GM13977 (cell line): ENCODE measurements around the gene FGGY.

Experiments
- DNase-seq: peaks from one replicate; pipeline ENCODE4 v3.0.0; 2012; ENCODE audit warnings: low spot score
- in situ Hi-C: fragments of 300-500 bp; cut with MboI; formaldehyde crosslinking; loops from one replicate; pipeline ENCODE4 v1.12.0; 2022; ENCODE audit warnings: low sequenced_read_pairs, low pct_unique_long_range_greater_than_20kb, mixed read lengths, inconsistent platforms; ENCODE audit not compliant: unreplicated experiment
- TF ChIP-seq, protein P1 (sequence below): IDR thresholded peaks from 2 replicates; pipeline ENCODE4 v1.5.1; 2012; ENCODE audit warnings: mild to moderate bottlenecking, control low read depth; ENCODE audit not compliant: insufficient read depth; ENCODE audit errors: extremely low read depth, missing control alignments

Gene FGGY

DNA sequence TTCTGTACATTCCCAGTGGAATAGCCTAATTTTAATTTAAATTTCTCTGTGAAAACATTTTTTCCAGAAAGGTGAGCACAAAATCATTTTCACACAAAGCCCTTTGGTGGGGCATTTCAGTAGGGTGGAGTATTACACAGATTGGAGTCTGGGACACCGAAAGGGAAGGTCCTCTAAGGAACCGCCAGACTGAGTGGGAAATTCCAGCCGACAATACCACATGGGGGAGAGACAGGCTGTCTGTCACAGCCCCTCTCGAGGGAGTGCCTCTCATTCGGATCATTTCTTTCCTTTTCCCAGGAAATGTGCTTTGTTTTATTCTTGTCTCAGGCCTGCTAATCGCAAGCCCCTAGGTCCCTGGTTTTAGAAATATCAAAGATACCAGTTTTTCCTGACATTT is 367.3 kb downstream of the FGGY start:
- no peak for DNase-seq
- TF ChIP-seq, protein P1, sequence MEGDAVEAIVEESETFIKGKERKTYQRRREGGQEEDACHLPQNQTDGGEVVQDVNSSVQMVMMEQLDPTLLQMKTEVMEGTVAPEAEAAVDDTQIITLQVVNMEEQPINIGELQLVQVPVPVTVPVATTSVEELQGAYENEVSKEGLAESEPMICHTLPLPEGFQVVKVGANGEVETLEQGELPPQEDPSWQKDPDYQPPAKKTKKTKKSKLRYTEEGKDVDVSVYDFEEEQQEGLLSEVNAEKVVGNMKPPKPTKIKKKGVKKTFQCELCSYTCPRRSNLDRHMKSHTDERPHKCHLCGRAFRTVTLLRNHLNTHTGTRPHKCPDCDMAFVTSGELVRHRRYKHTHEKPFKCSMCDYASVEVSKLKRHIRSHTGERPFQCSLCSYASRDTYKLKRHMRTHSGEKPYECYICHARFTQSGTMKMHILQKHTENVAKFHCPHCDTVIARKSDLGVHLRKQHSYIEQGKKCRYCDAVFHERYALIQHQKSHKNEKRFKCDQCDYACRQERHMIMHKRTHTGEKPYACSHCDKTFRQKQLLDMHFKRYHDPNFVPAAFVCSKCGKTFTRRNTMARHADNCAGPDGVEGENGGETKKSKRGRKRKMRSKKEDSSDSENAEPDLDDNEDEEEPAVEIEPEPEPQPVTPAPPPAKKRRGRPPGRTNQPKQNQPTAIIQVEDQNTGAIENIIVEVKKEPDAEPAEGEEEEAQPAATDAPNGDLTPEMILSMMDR, result no peak
- in situ Hi-C loops, result no loop called here

DNA sequence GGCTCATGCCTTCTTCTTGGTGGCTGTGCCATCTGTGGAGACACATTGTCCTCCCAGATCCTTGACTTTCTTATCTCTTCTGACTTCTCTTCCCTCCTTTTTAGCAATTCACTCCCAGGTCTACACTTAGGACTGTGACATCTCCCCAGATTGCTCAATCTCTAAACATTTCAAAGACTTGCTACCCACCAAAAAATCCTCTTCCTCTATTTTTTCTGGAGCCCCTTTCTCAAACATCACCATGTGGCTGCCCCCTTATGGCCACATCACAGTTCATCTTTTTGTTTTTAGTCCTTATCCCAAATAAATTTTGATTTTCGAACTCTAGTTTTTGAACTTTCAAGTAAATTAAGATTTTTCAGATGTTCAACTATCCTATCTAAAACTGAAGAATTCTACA is 369.2 kb downstream of the FGGY start:
- no peak for DNase-seq
- in situ Hi-C loops, result no loop called here
- TF ChIP-seq, protein P1, result peak; percentile 20

DNA sequence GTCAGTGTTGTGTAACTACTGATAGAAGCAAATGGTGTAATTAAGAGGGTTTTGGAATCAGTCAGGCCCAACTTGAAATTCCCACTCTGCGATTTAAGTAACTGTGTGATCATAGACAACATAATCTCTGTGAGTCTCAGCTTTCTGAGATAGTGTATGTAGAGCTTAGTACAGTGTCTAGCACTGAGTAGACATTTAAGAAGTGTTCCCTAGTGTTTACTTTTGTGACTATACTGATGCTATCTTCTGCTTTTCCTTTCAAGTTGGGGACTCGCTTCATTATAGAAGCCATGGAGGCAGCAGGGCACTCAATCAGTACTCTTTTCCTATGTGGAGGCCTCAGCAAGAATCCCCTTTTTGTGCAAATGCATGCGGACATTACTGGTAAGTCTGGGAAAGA is 370.1 kb downstream of the FGGY start:
- DNase-seq, result no peak
- TF ChIP-seq, protein P1, result no peak
- in situ Hi-C loops, result no loop called here

DNA sequence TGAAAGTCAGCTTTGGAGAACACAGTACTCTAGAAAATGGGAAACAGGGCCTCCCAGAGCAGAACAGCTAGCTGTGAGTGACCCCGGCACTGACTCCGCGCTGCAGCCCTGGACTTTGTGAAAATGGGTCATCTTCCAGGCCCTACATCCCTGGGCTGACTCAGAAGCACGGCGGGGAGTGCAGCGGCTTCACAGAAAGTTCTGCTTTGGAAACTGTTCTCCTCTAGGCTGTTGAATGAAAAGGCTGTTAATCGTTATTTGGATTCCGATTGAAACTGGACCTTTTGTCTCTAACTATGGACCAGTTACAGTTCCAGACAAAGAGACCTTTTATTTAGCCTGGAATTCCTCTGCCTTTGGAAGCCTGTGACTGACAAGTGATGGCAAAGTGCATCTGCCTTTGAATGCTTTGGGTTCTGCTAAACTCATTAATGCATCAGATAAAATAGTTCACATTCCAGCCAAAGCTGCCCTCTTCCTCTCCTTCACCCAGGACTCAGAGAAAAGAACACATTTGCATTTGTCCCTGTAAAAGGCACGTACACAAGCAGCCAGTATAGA is 372.9 kb downstream of the FGGY start:
- no peak for DNase-seq
- TF ChIP-seq, protein P1, result no peak
- in situ Hi-C loops, result no loop called here

DNA sequence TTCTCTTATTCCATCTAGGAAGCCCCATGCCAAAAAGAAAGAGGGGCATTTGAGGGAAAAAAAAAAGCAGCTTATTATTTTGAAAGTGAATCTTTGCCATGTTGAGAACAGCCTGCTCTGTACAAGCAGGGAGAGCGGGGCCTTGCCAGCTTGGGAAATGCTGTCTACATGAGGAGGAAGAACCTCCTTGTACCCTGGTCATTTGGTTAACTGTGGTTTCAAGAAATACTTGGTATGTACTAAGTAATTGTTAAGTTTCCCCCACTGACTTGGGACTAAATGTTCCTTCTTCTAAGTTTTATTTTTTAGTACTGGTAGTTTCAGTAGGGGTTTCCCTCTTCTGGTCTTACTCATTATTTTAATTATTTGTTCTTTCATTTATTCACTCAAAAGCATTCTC is 373.8 kb downstream of the FGGY start:
- DNase-seq, result no peak
- in situ Hi-C loops, result no loop called here
- TF ChIP-seq, protein P1, result no peak

DNA sequence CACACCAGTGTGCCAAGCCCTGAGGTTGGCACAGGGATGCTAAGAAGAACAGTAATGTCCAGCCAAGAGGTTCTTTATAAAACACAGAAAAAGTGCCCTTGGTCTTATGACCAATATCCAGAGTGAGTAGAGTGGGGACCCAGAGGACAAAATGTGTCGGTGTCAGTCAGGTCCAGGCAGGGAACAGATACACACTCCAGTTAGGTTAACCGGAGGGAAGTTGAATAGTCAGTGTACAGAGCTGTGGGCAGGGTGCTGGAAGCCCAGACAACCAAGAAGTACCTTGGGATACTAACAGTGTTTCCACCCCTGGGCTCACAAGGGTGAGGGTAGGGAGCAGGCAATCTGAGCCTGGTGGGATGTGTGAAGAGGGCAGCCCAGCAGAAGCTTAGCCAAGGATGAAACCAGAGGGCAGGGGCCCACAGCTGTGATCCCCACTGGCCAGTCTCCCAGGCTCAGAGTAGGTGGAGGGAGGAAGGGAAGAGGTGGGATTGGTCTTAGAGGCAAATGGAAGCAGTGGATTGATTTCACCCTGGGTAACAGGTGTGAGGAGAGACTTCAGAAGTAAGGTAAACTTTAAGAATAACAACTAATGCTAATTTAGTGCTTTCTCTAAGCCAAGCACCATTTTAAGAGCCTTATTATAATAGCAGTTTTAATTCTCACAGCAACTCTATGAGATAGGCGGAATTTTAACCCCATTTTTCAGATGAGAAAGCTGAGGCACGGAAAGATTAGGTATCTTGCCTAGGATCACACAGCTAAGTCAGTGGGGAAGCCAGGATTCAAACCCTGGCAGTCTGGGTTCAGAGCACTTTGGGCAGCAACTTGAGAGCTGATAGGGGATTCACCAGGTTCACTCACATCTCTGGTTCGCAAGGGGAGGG is 374.4 kb downstream of the FGGY start:
- in situ Hi-C loops, result no loop called here
- TF ChIP-seq, protein P1, result no peak
- DNase-seq, result no peak

DNA sequence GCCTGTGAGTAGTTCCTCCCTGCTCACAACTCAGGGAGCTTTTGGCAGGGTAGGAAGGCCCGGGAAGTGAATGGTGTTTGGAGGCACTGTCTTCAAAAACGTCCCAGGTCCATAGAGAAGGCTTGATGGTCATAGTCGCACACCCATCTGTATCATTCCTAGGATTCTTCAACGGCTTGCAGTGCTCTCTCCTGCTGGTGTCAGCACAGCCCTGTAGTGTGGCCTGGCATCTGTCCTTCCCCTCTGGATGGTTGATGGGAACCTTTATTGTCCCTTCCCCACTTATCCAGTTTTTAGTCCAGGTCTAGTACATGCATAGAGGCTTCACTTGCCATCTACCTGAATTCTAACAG is 375.0 kb downstream of the FGGY start:
- no peak for DNase-seq
- TF ChIP-seq, protein P1, result no peak
- in situ Hi-C loops, result no loop called here
